K562 (cell line): ENCODE measurements around the gene FMN2. TPM values are rescaled to one million over a fixed set of nuclear protein-coding genes. Genes with fewer than 3 reads are reported as not detected.

Experiments
- ATAC-seq: fragments of 200-7000 bp; cut with Tn5 transposase; 3 replicates; pipeline ENCODE4 v1.9.1; 2020; ENCODE audit warnings: moderate library complexity
- BruUV-seq: library from RNA; stranded (reverse); fragments of 400-500 nt; replicated peaks from 2 replicates; lab custom pipeline; 2021; lab: Mats Ljungman, UMichigan
- CTCF ChIA-PET: fragments of 300-600 bp; formaldehyde crosslinking; extraction: SDS; loops from one replicate; lab custom pipeline; 2021; ENCODE audit warnings: low intra/inter-chr PET ratio; lab: Yijun Ruan, JAX
- POLR2A ChIA-PET: fragments of 300-600, 350-650 bp; sonication (Branson Sonifier 250); formaldehyde crosslinking; extraction: SDS; loops from one replicate; lab custom pipeline; 2021; ENCODE audit warnings: antibody characterized with exemption, inconsistent platforms; lab: Yijun Ruan, JAX
- DNase-seq, 4 experiments: peaks; one replicate each; pipeline versions ENCODE4 v3.0.0 to v3.0.0-alpha.2; 2011 to 2018; ENCODE audit warnings: low spot score in 3 of 4, mixed read lengths in 3 of 4; ENCODE audit errors: extremely low read depth in 1 of 4
- FAIRE-seq: peaks from 2 replicates; lab custom pipeline; 2011; peaks lifted over from hg19 to GRCh38; lab: Jason Lieb, UNC
- H2AFZ ChIP-seq: 2 replicates; pipeline ENCODE4 v1.6.0; 2011; ENCODE audit warnings: low read depth, low read length, control low read depth, inconsistent platforms
- H3K27ac ChIP-seq: fragments of 200-600 bp; 3 replicates; pipeline ENCODE4 v1.8.0; 2011; ENCODE audit warnings: low read depth, mild to moderate bottlenecking, control low read depth, inconsistent platforms, low read length, moderate library complexity, mixed read lengths; ENCODE audit errors: extremely low read depth
- H3K27me3 ChIP-seq, 2 experiments: fragments of 300-600 bp in 1 of 2; 2 replicates in 1 of 2; 3 replicates in 1 of 2; pipeline versions ENCODE4 v1.6.0 to v1.8.0; 2011; ENCODE audit warnings: inconsistent platforms in 2 of 2, low read length in 2 of 2, mild to moderate bottlenecking in 1 of 2, mixed read lengths in 1 of 2, moderate library complexity in 1 of 2; ENCODE audit not compliant: control insufficient read depth in 2 of 2, insufficient read depth in 2 of 2
- H3K36me3 ChIP-seq: fragments of 300-600 bp; 3 replicates; pipeline ENCODE4 v1.8.0; 2011; ENCODE audit warnings: mild to moderate bottlenecking, low read length, inconsistent platforms; ENCODE audit not compliant: control insufficient read depth, insufficient read depth
- H3K4me1 ChIP-seq, 2 experiments: fragments of 200-600 bp in 1 of 2; replicated peaks in 1 of 2; 2 replicates in 1 of 2; 3 replicates in 1 of 2; pipeline versions ENCODE4 v1.5.1 to v1.8.0; 2011; ENCODE audit warnings: inconsistent platforms in 2 of 2, low read length in 2 of 2, mild to moderate bottlenecking in 1 of 2, mixed read lengths in 1 of 2, moderate library complexity in 1 of 2; ENCODE audit not compliant: control insufficient read depth in 2 of 2, insufficient read depth in 2 of 2
- H3K4me2 ChIP-seq: 2 replicates; pipeline ENCODE4 v1.6.1; 2011; ENCODE audit warnings: low read length, control low read depth, inconsistent platforms, mixed read lengths; ENCODE audit not compliant: insufficient read depth
- H3K4me3 ChIP-seq: fragments of 200-600 bp; sonication (generic), shearing (Covaris generic); 2 replicates; pipeline ENCODE4 v1.5.1; 2016; ENCODE audit warnings: control low read depth, inconsistent platforms
- H3K79me2 ChIP-seq: fragments of 200-600 bp; 3 replicates; pipeline ENCODE4 v1.8.0; 2011; ENCODE audit warnings: low read length, inconsistent platforms; ENCODE audit not compliant: control insufficient read depth, insufficient read depth
- H3K9ac ChIP-seq, 2 experiments: 2 replicates each; pipeline versions ENCODE4 v1.6.0 to v1.6.1; 2011; ENCODE audit warnings: low read depth in 2 of 2, low read length in 2 of 2, control low read depth in 1 of 2, inconsistent platforms in 1 of 2, mild to moderate bottlenecking in 1 of 2, mixed read lengths in 1 of 2; ENCODE audit not compliant: insufficient read depth in 1 of 2
- H3K9me1 ChIP-seq: one replicate; pipeline ENCODE4 v1.6.0; 2011; ENCODE audit warnings: inconsistent platforms, mild to moderate bottlenecking, low read length, moderate library complexity; ENCODE audit not compliant: control insufficient read depth, insufficient read depth
- H3K9me3 ChIP-seq: replicated peaks from 2 replicates; pipeline ENCODE4 v1.5.1; 2011; ENCODE audit warnings: low read depth, low read length, inconsistent platforms; ENCODE audit not compliant: control insufficient read depth, insufficient read depth
- H4K20me1 ChIP-seq: replicated peaks from 2 replicates; pipeline ENCODE4 v1.6.1; 2011; ENCODE audit warnings: low read length, inconsistent platforms, mixed read lengths; ENCODE audit not compliant: control insufficient read depth, insufficient read depth
- E2F6 ChIP-seq, 2 experiments: IDR thresholded peaks; 2 replicates each; pipeline ENCODE4 v1.6.1; 2011; ENCODE audit warnings: borderline replicate concordance in 1 of 2, control low read depth in 1 of 2, low read depth in 1 of 2, low read length in 1 of 2, mild to moderate bottlenecking in 1 of 2, mixed read lengths in 1 of 2, moderate library complexity in 1 of 2; ENCODE audit not compliant: insufficient read depth in 1 of 2, insufficient read length in 1 of 2, poor library complexity in 1 of 2, severe bottlenecking in 1 of 2; ENCODE audit errors: extremely low read depth in 1 of 2
- ETV5 ChIP-seq: sonication (generic); formaldehyde crosslinking; IDR thresholded peaks from 2 replicates; pipeline ENCODE4 v1.4.0; 2020; ENCODE audit warnings: low read depth, mild to moderate bottlenecking, missing genetic modification reagents
- HOMEZ ChIP-seq: fragments of 250-450 bp; sonication (Bioruptor Pico); IDR thresholded peaks from 2 replicates; pipeline ENCODE4 v1.4.0; 2020; ENCODE audit warnings: mild to moderate bottlenecking, moderate library complexity
- HSF4 ChIP-seq: fragments of 250-450 bp; sonication (Bioruptor Pico); IDR thresholded peaks from 2 replicates; pipeline ENCODE4 v2.1.2; 2022; ENCODE audit warnings: mild to moderate bottlenecking, moderate library complexity, borderline replicate concordance
- KAT8 ChIP-seq: fragments of 450-650 bp; IDR thresholded peaks from 2 replicates; pipeline ENCODE4 v1.6.1; 2016; ENCODE audit warnings: low read depth, mild to moderate bottlenecking
- LCOR ChIP-seq: sonication (generic); formaldehyde crosslinking; IDR thresholded peaks from 2 replicates; pipeline ENCODE4 v1.8.0; 2022; ENCODE audit warnings: mild to moderate bottlenecking, missing genetic modification reagents
- MTA2 ChIP-seq: fragments of 450-650 bp; IDR thresholded peaks from 2 replicates; pipeline ENCODE4 v1.6.1; 2016; ENCODE audit warnings: low read depth
- PKNOX1 ChIP-seq: fragments of 450-650 bp; IDR thresholded peaks from 2 replicates; pipeline ENCODE4 v1.6.1; 2016
- PTBP1 ChIP-seq: fragments of 200-400 bp; formaldehyde crosslinking; IDR thresholded peaks from 2 replicates; pipeline ENCODE4 v1.6.1; 2017; ENCODE audit warnings: low read depth, low read length
- THRA ChIP-seq: fragments of 450-650 bp; IDR thresholded peaks from 2 replicates; pipeline ENCODE4 v1.6.1; 2017; ENCODE audit warnings: mild to moderate bottlenecking, moderate library complexity
- U2AF1 ChIP-seq: fragments of 200-400 bp; formaldehyde crosslinking; optimal IDR thresholded peaks from 2 replicates; pipeline ENCODE3; 2017; ENCODE audit warnings: mild to moderate bottlenecking, low read depth, low read length, moderate library complexity
- XRCC4 ChIP-seq: IDR thresholded peaks from one replicate; pipeline ENCODE4 v1.6.1; 2011; ENCODE audit not compliant: insufficient read depth, insufficient read length; ENCODE audit errors: extremely low read depth
- ZBTB33 ChIP-seq: sonication (generic); formaldehyde crosslinking; IDR thresholded peaks from 2 replicates; pipeline ENCODE4 v1.8.1; 2023; ENCODE audit warnings: mild to moderate bottlenecking, missing genetic modification reagents
- ZNF354B ChIP-seq: fragments of 250-450 bp; sonication (Bioruptor Pico); IDR thresholded peaks from 2 replicates; pipeline ENCODE4 v1.4.0; 2020
- ZNF57 ChIP-seq: fragments of 450-650 bp; formaldehyde crosslinking; IDR thresholded peaks from 2 replicates; pipeline ENCODE4 v1.4.0; 2020; ENCODE audit warnings: mild to moderate bottlenecking, moderate library complexity
- ZNF766 ChIP-seq: fragments of 200-800 bp; sonication (Bioruptor generic); conservative IDR thresholded peaks from 2 replicates; pipeline ENCODE4 v1.6.1; 2016; ENCODE audit warnings: missing genetic modification characterization, missing compliant biosample characterization
- WGBS: fragments of 100-300 bp; shearing (Covaris generic); methylation state at CpG from one replicate; pipeline ENCODE4 v1.1.6; 2016; ENCODE audit warnings: low coverage, mixed read lengths; ENCODE audit not compliant: insufficient coverage; ENCODE audit errors: missing lambda C conversion rate; 5-methylcytosine and 5-hydroxymethylcytosine counted together
- in situ Hi-C: fragments of 300-500 bp; cut with MboI; formaldehyde crosslinking; loops from 4 replicates; pipeline ENCODE4 v1.15.0; 2018; ENCODE audit warnings: inconsistent platforms, mixed read lengths
- intact Hi-C: fragments of 100-400 bp; cut with micrococcal nuclease; formaldehyde crosslinking; loops from 2 replicates; pipeline ENCODE4 v1.14.2; 2022
- polyA plus RNA-seq, 8 experiments: library from polyadenylated mRNA; depleted of rRNA in 4 of 8; stranded (reverse) in 5 of 8; unstranded in 3 of 8; fragments of >200 nt; fragmentation: Nextera tagmentation in 2 of 8; fragmentation: Illumina TruSeq in 1 of 8; extraction: Ambion mirVana in 2 of 8; extraction: Trizol in 1 of 8; gene quantifications; 2 replicates each; pipeline versions ENCODE4 v1.2.1 to v1.2.3, GENCODE V29; 2011 to 2014; ENCODE audit warnings: inconsistent platforms in 1 of 8, missing spikeins in 1 of 8
- total RNA-seq, 7 experiments: library from RNA; depleted of rRNA in 6 of 7; stranded (reverse); fragments of >200 nt in 6 of 7; fragmentation: Illumina TruSeq in 2 of 7; extraction: Trizol in 2 of 7; gene quantifications; 2 replicates each; pipeline versions ENCODE4 v1.2.1 to v1.2.3, GENCODE V29; 2011 to 2021; ENCODE audit warnings: low replicate concordance in 1 of 7

The FMN2 gene
- total and polyA plus RNA-seq, 9 of the 15 experiments (the other 6 are each of a cell fraction or from before 2014, with no cell fraction given), result 0.15 to 0.45 (median 0.16) TPM; not detected in 3

GRCh38 chr1:240226102-240226501 lies 134.4 kb downstream of the FMN2 start:
- ChIA-PET CTCF (no interaction called here), POLR2A (no interaction called here)
- Histone ChIP-seq H3K4me2 (no peak overlapping the region), H3K79me2 (no peaks in the 10 kb centered on the region), H2AFZ (no peak overlapping the region), H3K9me3 (no peaks in the 10 kb centered on the region), H3K36me3 (no peaks in the 10 kb centered on the region), H3K27me3 (no peaks in the 10 kb centered on the region), H3K4me3 (no peak overlapping the region), H3K4me1 (no peaks in the 10 kb centered on the region), H3K27ac (no peak overlapping the region), H4K20me1 (no peaks in the 10 kb centered on the region), H3K9ac (no peak overlapping the region), H3K9me1 (no peaks in the 10 kb centered on the region)
- WGBS, result 5% methylated on average over 1 of the region's 1 CpG
- intact Hi-C loops (no loop called here), in situ Hi-C loops (no loop called here)
- DNase-seq (no peak), ATAC-seq (no peak), FAIRE-seq (no peak)
- no TSS peak for BruUV-seq
- no peak for TF ChIP-seq LCOR (CRISPR knock-in tag)
- no peak for TF ChIP-seq ETV5 (CRISPR knock-in tag)
- no peak for TF ChIP-seq E2F6 (IDR thresholded peaks at IDR 0.05; ENCODE audit: borderline replicate concordance in 1 of 2, extremely low read depth in 1 of 2, insufficient read depth in 1 of 2, insufficient read length in 1 of 2, low read depth in 1 of 2, low read length in 1 of 2, poor library complexity in 1 of 2, severe bottlenecking in 1 of 2)
- TF ChIP-seq PKNOX1, result no peak
- no peak for TF ChIP-seq ZNF766 (CRISPR knock-in tag)
- TF ChIP-seq ZBTB33, result no peak
- TF ChIP-seq U2AF1, result no peak
- TF ChIP-seq KAT8, result no peak
- TF ChIP-seq ZNF354B (CRISPR knock-in tag), result no peak
- no peak for TF ChIP-seq XRCC4
- no peak for TF ChIP-seq THRA
- TF ChIP-seq MTA2, result no peak
- no peak for TF ChIP-seq HSF4 (CRISPR knock-in tag)
- no peak for TF ChIP-seq HOMEZ (CRISPR knock-in tag)
- TF ChIP-seq PTBP1, result no peak
- no peak for TF ChIP-seq ZNF57
